CD4-positive, alpha-beta T cell treated with Interferon gamma for 1 hour (primary cell): ENCODE data around the gene OR2T5.
"Not testable (repeated sequence)": the region's sequence is repeated elsewhere in the genome, so short reads cannot be mapped to it uniquely, and the experiment has no call there.

ENCODE experiments used
- DNase-seq: peaks from one replicate; pipeline ENCODE4 v3.0.0-alpha.2; 2020

The OR2T5 gene

DNA sequence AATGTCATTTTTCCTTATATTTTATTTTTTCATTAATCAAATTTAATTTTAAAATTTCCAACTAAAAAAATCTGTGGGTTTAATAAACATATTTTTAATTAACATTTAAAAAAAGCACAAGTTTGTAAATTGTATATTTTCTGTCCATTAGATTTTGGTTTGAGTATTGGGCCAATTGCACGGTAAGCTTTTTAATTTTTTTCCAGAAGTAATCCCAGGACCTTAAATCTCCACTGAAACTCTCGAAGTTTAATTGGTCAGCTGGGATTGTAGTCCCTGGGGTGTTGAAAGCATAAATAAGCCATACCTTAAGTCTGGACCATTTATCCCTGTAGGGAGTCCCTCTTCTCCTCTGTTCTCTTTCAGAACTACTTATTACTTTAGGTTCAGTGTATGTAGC, 19.4 kb downstream of the OR2T5 start, which contains the start of gene OR2G6:
Gene OR2G6, plus strand, starts transcription at position 301 of the 400 bp plus-strand sequence. CDS start 13,574 bp downstream, outside the sequence.
- DNase-seq, result not testable (repeated sequence)

- DNase-seq, result not testable (repeated sequence)
Measured at GRCh38 chr1:248510217-248510616, 21.8 kb downstream of the OR2T5 start.

DNA sequence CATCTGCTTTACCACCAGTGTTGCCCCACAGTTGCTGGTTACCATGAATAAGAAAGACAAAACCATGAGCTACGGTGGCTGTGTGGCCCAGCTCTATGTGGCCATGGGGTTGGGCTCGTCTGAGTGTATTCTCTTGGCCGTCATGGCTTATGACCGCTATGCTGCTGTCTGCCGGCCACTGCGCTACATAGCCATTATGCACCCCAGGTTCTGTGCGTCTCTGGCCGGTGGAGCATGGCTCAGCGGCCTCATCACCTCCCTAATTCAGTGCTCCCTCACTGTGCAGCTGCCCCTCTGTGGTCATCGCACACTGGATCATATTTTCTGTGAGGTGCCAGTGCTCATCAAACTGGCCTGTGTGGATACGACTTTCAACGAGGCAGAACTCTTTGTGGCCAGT, 33.5 kb downstream of the OR2T5 start:
- DNase-seq, result no peak

DNA sequence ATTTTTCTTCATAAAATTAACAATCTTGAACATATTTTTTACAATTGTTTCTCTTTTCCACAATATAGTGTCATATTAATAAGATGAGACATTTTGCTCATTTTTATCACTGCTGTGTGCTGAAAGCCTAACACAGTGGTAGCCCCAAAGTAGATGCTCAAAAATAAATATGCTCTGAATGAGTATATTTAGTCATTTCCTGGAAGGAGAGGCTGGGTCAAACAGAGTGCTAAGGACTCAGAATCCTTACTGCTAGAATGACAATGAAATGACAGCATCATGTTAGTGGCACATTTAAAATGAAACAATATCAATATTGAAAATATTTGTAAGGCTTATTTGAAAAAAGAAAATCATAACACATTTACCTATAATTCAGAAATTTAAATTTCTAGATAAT, 49.1 kb downstream of the OR2T5 start:
- not testable (repeated sequence) for DNase-seq
